Endothelial cell of umbilical vein (primary cell): ENCODE data around the gene MRLN. TPM values are rescaled to one million over a fixed set of nuclear protein-coding genes. Genes with fewer than 3 reads are reported as not detected.

ENCODE experiments used
- BruUV-seq: library from RNA; stranded (reverse); fragments of 400-500 nt; replicated peaks from 2 replicates; lab custom pipeline; 2021; lab: Mats Ljungman, UMichigan
- CTCF ChIA-PET: fragments of 300-600, 350-600 bp; sonication (Branson Sonifier 250); formaldehyde crosslinking; loops from one replicate; lab custom pipeline; 2021; ENCODE audit warnings: antibody characterized with exemption, inconsistent platforms; lab: Charles Lee
- POLR2A ChIA-PET: fragments of 300-600, 350-600 bp; sonication (Branson Sonifier 250); formaldehyde crosslinking; loops from one replicate; lab custom pipeline; 2021; ENCODE audit warnings: antibody characterized with exemption, inconsistent platforms; lab: Charles Lee
- DNase-seq: peaks from one replicate; pipeline ENCODE4 v3.0.0-alpha.2; 2011; ENCODE audit warnings: low read depth, low spot score
- FAIRE-seq: peaks from 2 replicates; lab custom pipeline; 2011; peaks lifted over from hg19 to GRCh38; lab: Jason Lieb, UNC
- H2AFZ ChIP-seq: 2 replicates; pipeline ENCODE4 v1.6.0; 2012; ENCODE audit warnings: low read depth, low read length, control low read depth, inconsistent platforms
- H3K27ac ChIP-seq: 2 replicates; pipeline ENCODE4 v1.5.1; 2011; ENCODE audit warnings: low read depth, mild to moderate bottlenecking, control low read depth, low read length, moderate library complexity; ENCODE audit not compliant: insufficient read depth
- H3K27me3 ChIP-seq, 2 experiments: 2 replicates each; pipeline versions ENCODE4 v1.6.0 to v1.6.1; 2011; ENCODE audit warnings: low read length in 2 of 2, mixed read lengths in 1 of 2; ENCODE audit not compliant: control insufficient read depth in 2 of 2, insufficient read depth in 2 of 2
- H3K36me3 ChIP-seq, 2 experiments: 2 replicates in 1 of 2; 3 replicates in 1 of 2; pipeline ENCODE4 v1.5.1; 2011; ENCODE audit warnings: low read length in 2 of 2, mild to moderate bottlenecking in 1 of 2, moderate library complexity in 1 of 2; ENCODE audit not compliant: control insufficient read depth in 2 of 2, insufficient read depth in 2 of 2; ENCODE audit errors: extremely low read depth in 1 of 2
- H3K4me1 ChIP-seq: 3 replicates; pipeline ENCODE4 v1.5.1; 2011; ENCODE audit warnings: mild to moderate bottlenecking, low read length; ENCODE audit not compliant: control insufficient read depth, insufficient read depth; ENCODE audit errors: extremely low read depth
- H3K4me2 ChIP-seq: 2 replicates; pipeline ENCODE4 v1.6.1; 2011; ENCODE audit warnings: low read length, control low read depth, mixed read lengths; ENCODE audit not compliant: insufficient read depth
- H3K4me3 ChIP-seq, 3 experiments: fragments of 200-600 bp in 1 of 3; sonication (generic), shearing (Covaris generic) in 1 of 3; replicated peaks in 1 of 3; 2 replicates each; pipeline ENCODE4 v1.5.1; 2011 to 2016; ENCODE audit warnings: control low read depth in 3 of 3, low read length in 3 of 3, mild to moderate bottlenecking in 2 of 3, inconsistent platforms in 1 of 3, low read depth in 1 of 3, moderate library complexity in 1 of 3; ENCODE audit not compliant: insufficient read depth in 1 of 3
- H3K79me2 ChIP-seq: 2 replicates; pipeline ENCODE4 v1.6.0; 2012; ENCODE audit warnings: low read length, inconsistent platforms; ENCODE audit not compliant: control insufficient read depth, insufficient read depth
- H3K9ac ChIP-seq: replicated peaks from 2 replicates; pipeline ENCODE3; 2011; ENCODE audit warnings: low read length, control low read depth; ENCODE audit not compliant: insufficient read depth; ENCODE audit errors: extremely low read depth
- H3K9me1 ChIP-seq: replicated peaks from 3 replicates; pipeline ENCODE4 v1.6.0; 2011; ENCODE audit warnings: mild to moderate bottlenecking, low read length; ENCODE audit not compliant: control insufficient read depth, insufficient read depth; ENCODE audit errors: extremely low read depth
- H3K9me3 ChIP-seq: replicated peaks from 2 replicates; pipeline ENCODE4 v1.5.1; 2012; ENCODE audit warnings: low read length, inconsistent platforms; ENCODE audit not compliant: control insufficient read depth, insufficient read depth
- H4K20me1 ChIP-seq: replicated peaks from 2 replicates; pipeline ENCODE3; 2011; ENCODE audit warnings: mild to moderate bottlenecking, low read length; ENCODE audit not compliant: control insufficient read depth, insufficient read depth; ENCODE audit errors: extremely low read depth
- CTCF ChIP-seq, 2 donors: IDR thresholded peaks; 1 replicate in 1 of 2; 2 replicates in 1 of 2; pipeline ENCODE4 v1.5.1; 2011; ENCODE audit warnings: low read length in 2 of 2, mild to moderate bottlenecking in 2 of 2, moderate library complexity in 2 of 2, control low read depth in 1 of 2, inconsistent platforms in 1 of 2, low read depth in 1 of 2; ENCODE audit not compliant: insufficient read depth in 1 of 2; ENCODE audit errors: extremely low read depth in 1 of 2
- EZH2 ChIP-seq: IDR thresholded peaks from 2 replicates; pipeline ENCODE4 v1.6.1; 2012; ENCODE audit warnings: borderline replicate concordance, low read depth, mild to moderate bottlenecking, moderate library complexity, low read length, inconsistent platforms; ENCODE audit not compliant: severe bottlenecking
- GATA2 ChIP-seq: IDR thresholded peaks from 2 replicates; pipeline ENCODE4 v1.7.0; 2011; ENCODE audit warnings: low read depth, mild to moderate bottlenecking, moderate library complexity, mixed read lengths, low read length; ENCODE audit not compliant: insufficient read length, insufficient read depth
- JUN ChIP-seq: IDR thresholded peaks from 2 replicates; pipeline ENCODE4 v1.6.1; 2011; ENCODE audit warnings: borderline replicate concordance, low read depth; ENCODE audit not compliant: insufficient read length, insufficient read depth
- MYC ChIP-seq: IDR thresholded peaks from one replicate; pipeline ENCODE4 v1.6.1; 2011; ENCODE audit warnings: mild to moderate bottlenecking, low read depth, low read length
- POLR2A ChIP-seq: IDR thresholded peaks from 2 replicates; pipeline ENCODE4 v1.6.1; 2012; ENCODE audit warnings: low read depth, mild to moderate bottlenecking, control low read depth, low read length
- POLR2AphosphoS5 ChIP-seq: IDR thresholded peaks from 2 replicates; pipeline ENCODE4 v1.6.1; 2012; ENCODE audit warnings: low read depth, mild to moderate bottlenecking, control low read depth, low read length, moderate library complexity; ENCODE audit not compliant: insufficient read depth
- dilution Hi-C: fragments of 300-500 bp; cut with MboI; formaldehyde crosslinking; loops from one replicate; pipeline ENCODE4 v1.15.0; 2019; ENCODE audit warnings: low sequenced_read_pairs; ENCODE audit not compliant: extremely low pct_ligation_motif_present
- intact Hi-C: fragments of 100-400 bp; cut with micrococcal nuclease; formaldehyde crosslinking; loops from one replicate; pipeline ENCODE4 v1.10.0; 2022
- polyA plus RNA-seq, 4 experiments: library from polyadenylated mRNA; depleted of rRNA in 3 of 4; stranded (reverse) in 3 of 4; unstranded in 1 of 4; fragments of >200 nt; gene quantifications; 2 replicates each; pipeline versions ENCODE4 v1.2.1 to v1.2.3, GENCODE V29; 2011 to 2012; ENCODE audit warnings: missing spikeins in 1 of 4
- total RNA-seq: library from RNA; stranded (reverse); gene quantifications from 2 replicates; pipeline ENCODE4 v1.2.3, GENCODE V29; 2021

Gene MRLN
- total and polyA plus RNA-seq, 2 donors (not counting 3 experiments of a cell fraction or from before 2014, with no cell fraction given), result not detected

- Histone ChIP-seq H3K79me2 (no peaks in the 10 kb centered on the region), H3K27ac (no peak overlapping the region), H3K4me2 (no peak overlapping the region), H3K27me3 (peaks cover 0 to 3% of the 10 kb centered on the region in 2 experiments), H4K20me1 (no peaks in the 10 kb centered on the region), H3K4me3 (no peak overlapping the region), H3K4me1 (no peaks in the 10 kb centered on the region), H3K9me3 (no peaks in the 10 kb centered on the region), H3K9ac (no peak overlapping the region), H3K9me1 (no peaks in the 10 kb centered on the region), H2AFZ (no peak overlapping the region), H3K36me3 (no peaks in the 10 kb centered on the region)
- intact Hi-C loops, result no loop called here
- no peak for DNase-seq
- BruUV-seq, result no TSS peak
- CTCF ChIA-PET, result no interaction called here
- FAIRE-seq, result no peak
- dilution Hi-C loops, result no loop called here
- POLR2A ChIA-PET, result no interaction called here
- TF ChIP-seq GATA2 (no peak), POLR2AphosphoS5 (no peak), CTCF (IDR thresholded peaks at IDR 0.05; ENCODE audit: extremely low read depth in 1 of 2, insufficient read depth in 1 of 2, low read depth in 1 of 2, low read length in 2 of 2) (no peak), MYC (no peak), JUN (no peak), POLR2A (no peak)
Measured at GRCh38 chr10:59719374-59719773, 33.9 kb downstream of the MRLN start.

- POLR2A ChIA-PET, result no interaction called here
- TF ChIP-seq POLR2A (no peak), EZH2 (no peak)
- H3K79me2 ChIP-seq, result no peaks in the 10 kb centered on the region
- no peaks in the 10 kb centered on the region for H3K9me1 ChIP-seq
- DNase-seq, result no peak
- H3K4me2 ChIP-seq, result no peak overlapping the region
- no peak overlapping the region for H3K27ac ChIP-seq
- H3K9me3 ChIP-seq, result no peaks in the 10 kb centered on the region
- H4K20me1 ChIP-seq, result no peaks in the 10 kb centered on the region
- H3K4me1 ChIP-seq, result no peaks in the 10 kb centered on the region
- no peak overlapping the region for H3K9ac ChIP-seq
- BruUV-seq, result no TSS peak
- no peak for FAIRE-seq
- dilution Hi-C loops (no loop called here), intact Hi-C loops (no loop called here)
- peaks cover 0 to 3% of the 10 kb centered on the region in 2 experiments for H3K27me3 ChIP-seq
- no peak overlapping the region for H3K4me3 ChIP-seq
- CTCF ChIA-PET, result no interaction called here
- no peak overlapping the region for H2AFZ ChIP-seq
- no peaks in the 10 kb centered on the region for H3K36me3 ChIP-seq
Measured at GRCh38 chr10:59718257-59718656, 35.0 kb downstream of the MRLN start.
